HG03439 (cell line): ENCODE data around the gene MEIS2.

ENCODE experiments used
- ATAC-seq: cut with Tn5 transposase; IDR thresholded peaks from one replicate; pipeline ENCODE4 v1.9.1; 2021; ENCODE audit warnings: mild to moderate bottlenecking, moderate library complexity; ENCODE audit not compliant: unreplicated experiment

Gene MEIS2

GRCh38 chr15:36841193-36841592 is 259.2 kb downstream of the MEIS2 start:
- no peak for ATAC-seq
